ENCODE measurements around the gene INTS14.

INTS14 gene

GRCh38 chr15:65642594-65642993 is 31.7 kb upstream of the INTS14 start:
- H3K4me3 ChIP-seq (ENCODE audit: low read length), result no peak overlapping the region
- no peaks in the 10 kb centered on the region for H3K9me3 ChIP-seq (replicated peaks; ENCODE audit: insufficient read depth, low read length)
- H3K4me1 ChIP-seq (ENCODE audit: low read length), result 0 out of 2 replicates have a peak, but pooled peaks cover 7% of the 10 kb centered on the region
- H3K27ac ChIP-seq (ENCODE audit: low read length), result no peak overlapping the region
- H3K9me2 ChIP-seq (replicated peaks; ENCODE audit: insufficient read depth, low read length), result no peaks in the 10 kb centered on the region
- no peaks in the 10 kb centered on the region for H3F3A ChIP-seq (ENCODE audit: insufficient read depth, low read length)
- no peaks in the 10 kb centered on the region for H3K27me3 ChIP-seq (replicated peaks; ENCODE audit: insufficient read depth, low read length)
- H3K36me3 ChIP-seq (replicated peaks; ENCODE audit: insufficient read depth, low read length), result no peaks in the 10 kb centered on the region
- H3K79me2 ChIP-seq (ENCODE audit: low read length), result no peaks in the 10 kb centered on the region
- TF ChIP-seq CTCF (IDR thresholded peaks at IDR 0.05; ENCODE audit: low read length) (no peak), EZH2phosphoT487 (IDR thresholded peaks at IDR 0.05; ENCODE audit: low read length) (no peak), EZH2 (optimal IDR thresholded peaks at IDR 0.05; ENCODE audit: low read depth, low read length) (no peak)
- DNase-seq, result no peak
- no peak overlapping the region for H2AFZ ChIP-seq (ENCODE audit: low read length)
- H4K20me1 ChIP-seq (ENCODE audit: insufficient read depth, low read length), result no peaks in the 10 kb centered on the region
- no peak overlapping the region for H3K4me2 ChIP-seq (ENCODE audit: low read depth, low read length)
- H3K9ac ChIP-seq (ENCODE audit: low read length), result no peak overlapping the region

- H2AFZ ChIP-seq (ENCODE audit: low read length), result no peak overlapping the region
- DNase-seq, result no peak
- no peaks in the 10 kb centered on the region for H4K20me1 ChIP-seq (ENCODE audit: insufficient read depth, low read length)
- no peaks in the 10 kb centered on the region for H3K9me2 ChIP-seq (replicated peaks; ENCODE audit: insufficient read depth, low read length)
- no peaks in the 10 kb centered on the region for H3F3A ChIP-seq (ENCODE audit: insufficient read depth, low read length)
- H3K36me3 ChIP-seq (replicated peaks; ENCODE audit: insufficient read depth, low read length), result no peaks in the 10 kb centered on the region
- no peaks in the 10 kb centered on the region for H3K9me3 ChIP-seq (replicated peaks; ENCODE audit: insufficient read depth, low read length)
- no peak overlapping the region for H3K4me2 ChIP-seq (ENCODE audit: low read depth, low read length)
- H3K27ac ChIP-seq (ENCODE audit: low read length), result no peak overlapping the region
- TF ChIP-seq EZH2phosphoT487 (IDR thresholded peaks at IDR 0.05; ENCODE audit: low read length) (no peak), EZH2 (optimal IDR thresholded peaks at IDR 0.05; ENCODE audit: low read depth, low read length) (no peak), CTCF (IDR thresholded peaks at IDR 0.05; ENCODE audit: low read length) (no peak)
- H3K9ac ChIP-seq (ENCODE audit: low read length), result no peak overlapping the region
- H3K4me1 ChIP-seq (ENCODE audit: low read length), result 0 out of 2 replicates have a peak, but pooled peaks cover 7% of the 10 kb centered on the region
- no peaks in the 10 kb centered on the region for H3K27me3 ChIP-seq (replicated peaks; ENCODE audit: insufficient read depth, low read length)
- H3K4me3 ChIP-seq (ENCODE audit: low read length), result no peak overlapping the region
- H3K79me2 ChIP-seq (ENCODE audit: low read length), result no peaks in the 10 kb centered on the region
Measured at GRCh38 chr15:65641768-65642475, 31.0 kb upstream of the INTS14 start.

GRCh38 chr15:65639509-65639908 is 28.6 kb upstream of the INTS14 start:
- no peaks in the 10 kb centered on the region for H4K20me1 ChIP-seq (ENCODE audit: insufficient read depth, low read length)
- H3K4me2 ChIP-seq (ENCODE audit: low read depth, low read length), result no peak overlapping the region
- no peak for TF ChIP-seq CTCF (IDR thresholded peaks at IDR 0.05; ENCODE audit: low read length)
- TF ChIP-seq EZH2 (optimal IDR thresholded peaks at IDR 0.05; ENCODE audit: low read depth, low read length), result no peak
- H3K4me1 ChIP-seq (ENCODE audit: low read length), result 0 out of 2 replicates have a peak, but pooled peaks cover 7% of the 10 kb centered on the region
- H3K9me3 ChIP-seq (replicated peaks; ENCODE audit: insufficient read depth, low read length), result no peaks in the 10 kb centered on the region
- no peaks in the 10 kb centered on the region for H3K36me3 ChIP-seq (replicated peaks; ENCODE audit: insufficient read depth, low read length)
- no peaks in the 10 kb centered on the region for H3K79me2 ChIP-seq (ENCODE audit: low read length)
- H3F3A ChIP-seq (ENCODE audit: insufficient read depth, low read length), result no peaks in the 10 kb centered on the region
- H3K27me3 ChIP-seq (replicated peaks; ENCODE audit: insufficient read depth, low read length), result no peaks in the 10 kb centered on the region
- no peak overlapping the region for H3K27ac ChIP-seq (ENCODE audit: low read length)
- H2AFZ ChIP-seq (ENCODE audit: low read length), result no peak overlapping the region
- no peaks in the 10 kb centered on the region for H3K9me2 ChIP-seq (replicated peaks; ENCODE audit: insufficient read depth, low read length)
- no peak overlapping the region for H3K9ac ChIP-seq (ENCODE audit: low read length)
- no peak overlapping the region for H3K4me3 ChIP-seq (ENCODE audit: low read length)
- no peak for DNase-seq
